SKM-1 treated with dmso at 0.1 percent for 144 hours (cell line): Measurements from ENCODE around the gene TRIP11.

Source experiments
- DNase-seq: peaks from one replicate; lab custom pipeline; 2025; ENCODE audit not compliant: unreplicated experiment; lab: John Stamatoyannopoulos, UW

Gene TRIP11

DNA sequence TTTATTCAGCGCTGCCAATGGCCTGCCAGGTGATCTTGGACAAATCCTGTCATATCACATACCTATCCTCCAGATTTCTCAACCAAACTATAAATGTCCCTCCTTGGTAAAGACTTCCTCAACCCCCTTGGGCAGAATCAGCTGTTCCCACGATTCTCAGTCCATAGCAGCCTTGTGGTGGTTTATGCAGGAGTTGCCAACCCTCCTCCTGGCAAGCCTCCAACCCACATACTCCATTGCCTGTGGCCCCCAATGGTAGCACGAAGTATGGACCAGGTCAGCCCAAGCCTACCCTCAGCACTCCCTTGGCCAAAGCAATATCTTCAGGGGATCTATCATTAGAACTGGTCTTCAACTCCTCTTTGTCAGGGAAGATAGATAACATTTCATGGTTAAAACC, 119.3 kb downstream of the TRIP11 start:
- DNase-seq, result no peak

DNA sequence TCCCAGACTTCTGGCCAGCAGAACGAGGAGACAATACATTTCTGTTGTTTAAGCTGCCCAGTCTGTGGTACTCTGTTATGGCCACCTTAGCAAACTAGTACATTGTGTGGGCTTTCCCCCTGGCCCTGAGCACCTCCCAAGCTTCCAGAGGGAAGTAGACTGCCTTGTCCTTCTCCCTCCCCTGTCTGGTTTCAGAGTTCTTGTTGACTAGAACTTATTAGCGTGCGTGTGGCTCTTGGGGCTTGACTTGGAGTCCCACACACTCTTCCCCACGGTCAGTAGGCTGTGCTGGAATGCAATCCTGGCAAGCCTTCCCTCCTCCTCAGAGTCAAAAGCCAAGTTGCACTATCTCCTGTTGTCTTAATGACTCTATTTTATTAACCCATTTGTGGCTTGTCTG, 120.0 kb downstream of the TRIP11 start:
- DNase-seq, result no peak

DNA sequence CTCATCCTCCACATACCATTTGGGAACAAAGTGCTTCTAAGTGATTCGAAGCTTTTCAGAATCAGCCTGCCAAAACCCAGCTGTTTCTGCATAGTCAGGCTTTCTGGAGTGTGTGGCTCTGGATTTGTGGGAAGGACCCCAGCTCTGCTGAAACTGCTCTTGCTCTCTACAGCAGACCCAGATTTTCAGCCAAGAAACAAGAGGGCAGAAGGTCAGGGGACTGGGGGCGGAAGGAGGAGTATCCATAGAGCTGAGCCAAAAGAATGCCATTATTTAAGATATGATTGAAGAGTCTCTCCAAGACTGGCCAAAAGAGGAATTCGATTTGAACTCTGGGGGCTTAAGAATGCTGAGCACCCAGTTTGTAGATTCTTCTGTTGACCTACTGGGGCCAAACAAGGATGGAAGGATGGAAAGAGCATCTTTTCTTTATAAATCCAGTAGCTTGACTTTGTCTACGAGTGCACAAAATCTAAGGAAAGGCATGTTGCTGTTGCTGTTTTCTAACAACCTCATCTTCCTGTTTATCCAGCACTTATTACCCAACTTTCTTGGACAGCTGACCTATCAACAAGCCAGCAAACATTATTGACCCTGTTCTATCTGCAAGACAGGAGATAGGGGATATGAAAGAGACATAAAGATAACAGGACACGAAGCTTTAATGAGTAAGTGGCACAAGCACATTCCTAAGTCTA, 121.5 kb downstream of the TRIP11 start:
- no peak for DNase-seq
